ENCODE results near the gene IRF7.

IRF7 gene

DNA sequence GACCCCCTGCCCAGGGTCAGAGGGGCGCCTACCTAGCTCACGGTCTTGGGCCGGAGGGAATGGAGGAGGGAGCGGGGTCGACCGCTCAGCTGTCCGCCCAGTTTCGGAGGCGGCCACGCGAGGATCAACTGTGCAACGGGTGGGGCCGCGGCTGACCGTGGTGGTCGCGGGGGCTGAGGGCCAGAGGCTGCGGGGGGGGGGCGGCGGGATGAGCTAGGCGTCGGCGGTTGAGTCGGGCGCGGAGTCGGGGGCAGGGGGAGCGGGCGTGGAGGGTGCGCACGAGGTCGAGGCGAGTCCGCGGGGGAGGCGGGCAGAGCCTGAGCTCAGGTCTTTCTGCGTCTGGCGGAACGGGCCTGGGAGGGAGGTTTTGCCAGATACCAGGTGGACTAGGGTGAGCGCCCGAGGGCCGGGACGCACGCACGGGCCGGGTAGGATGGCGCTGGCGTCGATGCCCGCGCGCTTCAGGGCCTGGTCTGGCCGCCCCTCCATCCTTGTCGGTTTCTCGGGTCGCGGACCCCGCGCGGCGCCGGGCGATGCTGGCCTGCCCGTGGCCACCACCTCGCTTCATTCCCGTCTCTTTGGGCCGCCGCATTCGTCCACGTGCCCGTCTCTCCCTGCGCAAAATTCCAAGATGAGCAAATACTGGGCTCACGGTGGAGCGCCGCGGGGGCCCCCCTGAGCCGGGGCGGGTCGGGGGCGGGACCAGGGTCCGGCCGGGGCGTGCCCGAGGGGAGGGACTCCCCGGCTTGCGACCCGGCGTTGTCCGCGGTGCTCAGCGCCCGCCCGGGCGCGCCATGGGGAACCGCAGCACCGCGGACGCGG, 21.0 kb upstream of the IRF7 start, which contains the start of gene DRD4:
TSS of gene DRD4 (plus strand) at position 759 of the 822 bp plus-strand sequence. CDS start at position 795, 36 bp downstream.
- no peak for DNase-seq
- Mint-ChIP-seq H3K27ac (peak within 1 kb of the TSS; percentile 50), H3K4me1 (peaks cover 14% of the 10 kb centered on the region), H3K36me3 (peaks cover 6% of the 10 kb centered on the region), H3K9me3 (no peaks in the 10 kb centered on the region), H3K27me3 (peaks cover 69% of the 10 kb centered on the region), H3K4me3 (no peak within 1 kb of the TSS)
- CTCF ChIA-PET: no interaction called here

DNA sequence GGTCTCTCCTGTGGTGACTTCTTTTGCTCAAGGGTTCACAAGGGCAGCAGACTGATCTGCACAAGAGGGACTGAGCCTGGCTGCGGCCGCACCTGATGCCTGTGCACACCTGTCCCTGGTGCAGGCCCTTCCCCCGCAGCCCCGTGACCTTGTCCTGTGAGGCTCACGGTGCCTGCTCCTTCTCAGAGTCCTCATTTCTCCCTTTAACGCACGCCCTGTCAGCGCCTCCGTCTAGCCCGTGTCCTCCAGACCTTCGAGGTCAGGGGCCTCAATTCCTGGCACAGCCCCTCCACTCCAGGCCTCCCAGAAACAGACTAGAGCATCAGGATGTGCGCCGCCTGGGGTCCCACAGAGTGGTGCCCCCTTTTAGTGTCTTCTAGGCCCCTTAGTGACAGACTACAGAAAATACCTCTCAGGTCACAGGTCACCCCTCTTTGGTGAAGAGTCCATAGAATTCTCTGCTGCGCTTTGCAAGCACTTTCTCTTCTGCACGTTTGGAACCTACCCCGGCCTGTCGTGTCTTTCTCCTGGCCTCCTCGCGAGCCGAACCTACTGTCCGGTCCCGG, 20.3 kb upstream of the IRF7 start:
- no peak for DNase-seq
- no peak overlapping the region for H3K27ac Mint-ChIP-seq
- H3K36me3 Mint-ChIP-seq: peaks cover 6% of the 10 kb centered on the region
- no peak overlapping the region for H3K4me3 Mint-ChIP-seq
- H3K9me3 Mint-ChIP-seq: no peaks in the 10 kb centered on the region
- peaks cover 62% of the 10 kb centered on the region for H3K27me3 Mint-ChIP-seq
- peaks cover 14% of the 10 kb centered on the region for H3K4me1 Mint-ChIP-seq
- CTCF ChIA-PET: no interaction called here

DNA sequence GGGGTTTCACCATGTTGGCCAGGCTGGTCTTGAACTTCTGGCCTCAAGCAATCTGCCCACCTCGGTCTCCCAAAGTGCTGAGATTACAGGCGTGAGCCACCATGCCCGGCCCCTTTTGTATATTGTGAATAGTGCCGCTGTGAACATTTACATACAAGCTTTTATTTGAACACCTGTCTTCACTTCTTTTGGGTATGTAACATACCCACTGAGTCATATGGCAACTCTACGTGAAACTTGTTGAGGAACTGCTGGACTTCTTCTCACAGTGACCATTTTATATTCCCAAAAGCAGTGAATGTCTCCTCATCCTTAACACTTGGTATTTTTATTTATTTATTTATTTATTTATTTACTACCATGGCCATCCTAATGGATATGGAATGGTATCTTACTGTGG, 15.1 kb upstream of the IRF7 start:
- CTCF ChIA-PET: no interaction called here

DNA sequence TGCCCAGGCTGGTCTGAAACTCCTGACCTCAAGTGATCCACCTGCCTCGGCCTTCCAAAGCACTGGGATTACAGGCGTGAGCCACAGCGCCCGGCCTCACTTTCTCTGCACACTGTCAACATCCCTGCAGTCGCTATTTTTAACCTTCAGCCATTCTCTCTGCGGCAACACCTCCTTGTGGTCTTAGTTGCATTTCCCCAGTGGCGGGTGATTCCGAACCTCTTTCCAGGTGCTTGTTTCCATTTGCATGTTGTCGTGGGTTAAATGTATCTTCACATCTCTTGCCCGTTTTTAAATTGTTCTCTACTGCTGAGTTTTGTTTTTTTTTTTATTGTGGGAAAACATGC, 13.5 kb upstream of the IRF7 start:
- Mint-ChIP-seq H3K4me1 (peaks cover 20% of the 10 kb centered on the region), H3K4me3 (peak overlapping the region; percentile 22), H3K9me3 (no peaks in the 10 kb centered on the region), H3K27ac (peak overlapping the region; percentile 19), H3K36me3 (peaks cover 4% of the 10 kb centered on the region), H3K27me3 (peaks cover 45% of the 10 kb centered on the region)
- CTCF ChIA-PET: no interaction called here
- no peak for DNase-seq

More for the DNA sequence above, 15.1 kb upstream of the IRF7 start:
- Mint-ChIP-seq H3K27me3 (peaks cover 41% of the 10 kb centered on the region), H3K36me3 (peaks cover 4% of the 10 kb centered on the region), H3K4me3 (no peak overlapping the region), H3K4me1 (peaks cover 20% of the 10 kb centered on the region), H3K9me3 (no peaks in the 10 kb centered on the region), H3K27ac (no peak overlapping the region)
- DNase-seq: no peak

DNA sequence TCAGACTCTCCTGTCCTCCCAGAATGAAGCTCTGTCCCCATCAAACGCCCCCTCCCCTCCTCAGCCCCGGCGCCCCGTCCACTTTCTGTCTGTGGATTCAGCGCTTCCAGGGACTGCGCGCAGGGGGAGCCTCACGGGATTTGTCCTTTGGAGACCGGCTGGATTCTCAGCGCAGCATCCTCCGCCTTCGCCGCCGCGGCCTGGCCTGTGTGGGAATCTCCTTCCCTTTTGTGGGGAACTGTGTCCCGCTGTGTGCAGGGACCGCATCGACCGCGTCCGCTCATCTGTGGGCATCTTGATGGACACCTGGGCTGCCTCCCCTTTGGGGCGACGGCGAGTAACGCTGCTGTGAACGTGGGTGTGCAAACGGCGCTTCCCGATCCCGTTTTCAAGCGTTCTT, 12.3 kb upstream of the IRF7 start:
- H3K4me1 Mint-ChIP-seq: peaks cover 20% of the 10 kb centered on the region
- H3K36me3 Mint-ChIP-seq: peaks cover 4% of the 10 kb centered on the region
- no peak overlapping the region for H3K27ac Mint-ChIP-seq
- no peak for DNase-seq
- H3K27me3 Mint-ChIP-seq: peaks cover 50% of the 10 kb centered on the region
- no peaks in the 10 kb centered on the region for H3K9me3 Mint-ChIP-seq
- CTCF ChIA-PET: no interaction called here
- H3K4me3 Mint-ChIP-seq: no peak overlapping the region

DNA sequence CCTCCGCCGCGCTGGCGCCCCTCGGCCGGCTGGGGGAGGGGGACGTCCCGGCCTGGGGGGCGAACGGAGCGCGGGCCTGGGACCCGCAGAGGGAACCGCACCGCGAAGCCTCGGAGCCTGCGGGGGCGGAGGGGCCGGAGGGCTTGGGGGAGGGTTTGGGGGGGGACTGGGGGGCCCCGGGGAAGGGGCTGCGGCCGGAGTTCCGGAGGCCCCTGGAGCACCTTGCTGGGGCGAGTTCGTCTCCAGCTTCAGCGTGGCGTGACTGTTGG, 11.5 kb upstream of the IRF7 start:
- Mint-ChIP-seq H3K4me3 (no peak overlapping the region), H3K36me3 (peaks cover 4% of the 10 kb centered on the region), H3K4me1 (peaks cover 20% of the 10 kb centered on the region), H3K9me3 (no peaks in the 10 kb centered on the region), H3K27ac (no peak overlapping the region), H3K27me3 (peaks cover 50% of the 10 kb centered on the region)
- no peak for DNase-seq
- CTCF ChIA-PET: no interaction called here

DNA sequence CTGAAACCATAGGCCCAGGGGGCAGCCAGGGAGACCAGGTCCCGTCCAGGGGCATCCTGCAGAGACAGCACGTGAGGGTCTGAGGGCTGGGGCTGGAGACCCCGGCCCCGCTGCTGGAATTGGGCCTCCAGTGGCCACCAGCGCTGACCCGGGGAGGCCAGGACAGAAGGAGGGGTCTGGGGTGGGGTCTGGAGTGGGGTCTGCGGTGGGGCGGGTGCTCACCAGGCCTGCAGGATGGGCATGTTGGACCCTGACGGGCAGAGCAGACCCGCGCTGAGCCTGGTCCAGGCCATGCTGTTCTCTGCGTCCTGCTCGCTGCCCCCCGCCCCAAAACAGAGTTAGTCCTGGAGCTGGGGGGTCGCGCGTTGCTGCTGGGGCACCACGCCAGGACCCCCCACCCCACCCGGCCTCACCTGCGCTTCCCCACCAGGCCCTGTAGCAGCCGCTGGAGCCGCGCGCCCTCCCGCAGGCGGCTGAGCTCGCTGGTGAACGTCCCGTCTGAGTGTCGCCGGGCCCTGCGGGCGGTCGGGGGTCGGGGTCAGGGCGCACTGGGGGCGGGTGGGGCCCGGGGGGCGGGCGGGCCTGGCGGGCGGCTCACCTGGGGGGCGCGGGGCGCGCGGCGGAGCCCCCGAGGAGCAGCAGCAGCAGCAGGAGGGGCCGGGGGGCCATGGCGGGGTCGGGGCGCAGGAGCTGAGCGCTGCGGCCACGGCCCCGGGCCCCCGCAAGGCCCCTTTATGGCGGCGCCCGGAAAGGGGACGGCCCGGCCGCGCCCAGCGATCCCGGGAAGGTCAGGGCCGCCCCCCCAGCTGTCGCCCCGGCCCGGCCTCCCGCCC, 10.9 kb upstream of the IRF7 start, which contains the start of gene SCT:
TSS of gene SCT (minus strand) at position 707 of the 833 bp plus-strand sequence. CDS start at position 669, 38 bp downstream.
- no peak within 1 kb of the TSS for H3K4me3 Mint-ChIP-seq
- H3K36me3 Mint-ChIP-seq: peaks cover 4% of the 10 kb centered on the region
- H3K27ac Mint-ChIP-seq: no peak within 1 kb of the TSS
- H3K9me3 Mint-ChIP-seq: no peaks in the 10 kb centered on the region
- H3K4me1 Mint-ChIP-seq: peaks cover 20% of the 10 kb centered on the region
- CTCF ChIA-PET: no interaction called here
- H3K27me3 Mint-ChIP-seq: peaks cover 50% of the 10 kb centered on the region
- DNase-seq: no peak

DNA sequence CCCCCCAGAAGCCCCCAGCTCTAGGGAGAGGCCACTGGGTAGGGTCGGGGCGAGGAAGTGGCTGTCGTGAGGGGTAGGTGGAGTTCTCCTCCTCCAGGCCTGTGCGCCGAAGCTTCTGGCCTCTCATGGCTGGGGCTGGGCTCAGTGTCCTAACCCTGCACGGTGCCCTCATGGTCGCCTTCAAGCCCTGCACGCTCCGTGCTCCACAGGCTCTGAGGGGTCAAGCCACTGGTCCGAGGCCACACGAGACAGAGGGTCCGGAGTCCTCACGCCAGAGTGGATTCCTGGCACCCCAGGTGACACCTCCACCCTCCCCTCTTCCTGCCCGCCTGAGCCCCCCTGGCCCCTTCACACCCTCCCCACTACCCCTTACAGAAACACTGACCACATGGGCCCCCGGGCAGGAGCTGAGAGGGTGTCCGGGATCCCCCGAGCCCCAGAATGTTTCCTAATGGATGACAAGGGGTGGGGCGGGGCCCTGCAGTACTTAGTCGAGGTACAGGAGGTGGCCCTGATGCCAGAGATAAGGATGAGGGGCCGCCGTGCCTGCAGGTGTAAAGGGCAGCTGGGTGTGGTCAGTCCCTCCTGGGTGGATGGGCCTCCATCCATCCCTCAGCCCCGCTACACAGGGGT, 10.0 kb upstream of the IRF7 start:
- Mint-ChIP-seq H3K27me3 (peaks cover 50% of the 10 kb centered on the region), H3K9me3 (no peaks in the 10 kb centered on the region), H3K36me3 (peaks cover 4% of the 10 kb centered on the region), H3K27ac (no peak overlapping the region), H3K4me1 (peaks cover 20% of the 10 kb centered on the region), H3K4me3 (no peak overlapping the region)
- no peak for DNase-seq
- CTCF ChIA-PET: no interaction called here

DNA sequence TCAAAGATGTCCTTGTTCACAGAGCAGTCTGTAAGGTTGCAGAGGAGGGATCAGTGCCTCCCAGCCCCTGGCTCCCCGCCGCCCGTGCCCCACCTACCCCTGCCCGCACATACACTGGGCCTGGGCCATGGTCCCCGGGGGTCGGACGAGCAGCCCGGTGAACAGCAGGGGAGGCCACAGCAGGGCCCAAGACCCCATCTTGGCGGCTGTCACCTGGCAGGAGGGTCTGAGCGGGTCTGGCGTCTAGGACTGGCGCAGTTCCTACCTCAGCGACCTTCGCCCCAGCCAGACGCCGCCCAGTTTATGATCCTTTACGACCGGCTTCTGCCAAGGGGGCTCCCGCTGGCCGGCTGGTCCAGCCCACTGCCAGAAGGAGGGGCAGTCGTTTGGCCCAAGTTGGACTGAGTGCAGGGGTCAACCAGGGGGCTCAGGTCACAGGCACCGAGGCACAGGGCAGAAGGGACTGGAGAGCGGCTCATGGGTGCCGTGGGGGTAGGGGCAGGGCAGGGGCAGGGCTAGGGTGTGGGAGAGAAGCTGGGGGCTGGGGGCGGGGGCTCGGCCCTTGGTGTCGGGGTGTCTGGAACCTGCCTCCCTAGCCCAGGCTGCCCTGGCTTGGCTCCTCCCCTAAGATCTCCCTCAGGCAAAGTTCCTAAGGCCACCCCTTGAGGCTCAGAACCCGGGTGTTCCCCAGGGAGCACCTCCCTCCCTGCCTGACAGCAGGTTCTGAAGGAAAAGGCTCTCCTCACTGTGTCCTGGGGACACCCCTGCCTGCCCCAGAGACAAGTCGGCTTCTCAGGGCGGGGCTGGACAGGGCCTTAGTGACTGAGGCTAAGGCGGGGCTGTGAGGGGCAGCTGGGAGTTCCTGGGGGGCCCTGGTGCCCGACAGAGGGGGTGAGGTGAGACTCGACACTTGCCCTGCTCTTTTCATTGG, 9.2 kb upstream of the IRF7 start, which contains the start of gene CDHR5:
TSS of gene CDHR5 (minus strand) at position 251 of the 931 bp plus-strand sequence. CDS start at position 198, 53 bp downstream.
- DNase-seq: no peak
- Mint-ChIP-seq H3K36me3 (peaks cover 4% of the 10 kb centered on the region), H3K27ac (peak within 1 kb of the TSS; percentile 14), H3K4me1 (peaks cover 20% of the 10 kb centered on the region), H3K9me3 (no peaks in the 10 kb centered on the region), H3K27me3 (peaks cover 50% of the 10 kb centered on the region), H3K4me3 (no peak within 1 kb of the TSS)
- CTCF ChIA-PET: no interaction called here

DNA sequence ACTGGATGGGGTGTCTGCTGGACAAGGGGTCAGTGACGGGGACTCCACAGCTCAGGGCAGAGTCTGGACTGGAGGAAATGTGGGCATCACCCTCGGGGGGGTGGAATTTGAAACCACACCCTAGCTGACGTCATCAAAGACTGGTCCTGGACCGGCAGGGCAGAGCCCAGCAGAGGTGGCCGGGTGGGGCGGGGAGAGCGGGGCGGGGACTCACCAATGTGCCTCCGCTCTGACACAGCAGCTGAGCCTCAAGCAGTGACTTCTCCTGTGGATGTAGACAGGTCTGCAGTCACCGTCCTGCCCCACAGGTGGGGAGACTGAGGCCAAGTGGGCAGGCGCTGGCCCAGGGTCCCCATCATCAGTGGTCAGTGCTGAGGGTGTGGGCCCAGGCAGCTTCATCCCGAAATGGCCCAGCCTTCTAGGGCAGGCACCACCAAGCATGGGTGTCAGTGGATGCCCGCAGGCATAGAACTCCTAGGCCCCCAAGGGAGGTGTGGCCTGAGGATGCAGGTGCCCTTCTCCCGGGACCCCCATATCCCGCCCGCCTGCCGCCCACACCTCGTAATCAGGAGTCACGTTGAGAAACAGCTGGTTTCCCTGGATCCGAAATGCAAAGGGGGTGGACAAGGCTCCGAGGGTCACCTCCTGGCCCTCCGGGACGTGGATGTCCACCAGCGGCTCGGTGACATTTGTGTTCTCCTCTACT, 8.4 kb upstream of the IRF7 start:
- peaks cover 4% of the 10 kb centered on the region for H3K36me3 Mint-ChIP-seq

DNA sequence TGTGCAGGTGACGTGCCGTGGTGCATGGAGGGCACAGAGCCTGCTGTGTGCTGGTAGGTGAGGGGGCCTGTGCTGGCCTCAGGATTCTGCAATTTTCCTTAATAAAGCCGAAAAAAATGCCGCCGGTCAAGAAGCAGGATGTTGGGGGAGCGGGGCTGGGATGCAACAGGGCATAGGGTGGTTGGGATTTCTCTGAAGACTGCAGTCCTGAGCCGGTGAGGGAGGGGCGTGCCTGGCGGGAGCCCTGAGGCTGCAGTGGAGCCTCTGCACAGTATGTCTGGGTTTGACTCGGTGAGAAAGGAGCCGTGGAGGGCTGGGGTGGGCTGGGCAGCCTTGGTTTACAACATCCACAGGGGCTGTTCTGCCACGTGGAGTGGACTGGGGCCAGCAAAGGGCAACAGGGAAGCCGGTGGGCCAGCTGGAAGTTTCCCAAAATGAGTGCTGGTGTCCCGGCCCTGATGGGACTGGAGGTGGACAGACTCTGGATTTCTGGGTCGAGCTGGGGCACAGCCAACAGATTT, 7.7 kb upstream of the IRF7 start:
- peaks cover 41% of the 10 kb centered on the region for H3K27me3 Mint-ChIP-seq
- peaks cover 7% of the 10 kb centered on the region for H3K4me1 Mint-ChIP-seq
- CTCF ChIA-PET: no interaction called here
- no peak for DNase-seq
- peaks cover 2% of the 10 kb centered on the region for H3K36me3 Mint-ChIP-seq
- no peaks in the 10 kb centered on the region for H3K9me3 Mint-ChIP-seq
- no peak overlapping the region for H3K4me3 Mint-ChIP-seq
- peak overlapping the region; percentile 78 for H3K27ac Mint-ChIP-seq

More for the DNA sequence above, 8.4 kb upstream of the IRF7 start:
- peaks cover 49% of the 10 kb centered on the region for H3K27me3 Mint-ChIP-seq
- DNase-seq: no peak
- CTCF ChIA-PET: no interaction called here
- H3K4me1 Mint-ChIP-seq: peaks cover 14% of the 10 kb centered on the region
- peak overlapping the region; percentile 14 for H3K27ac Mint-ChIP-seq
- H3K9me3 Mint-ChIP-seq: no peaks in the 10 kb centered on the region
- H3K4me3 Mint-ChIP-seq: no peak overlapping the region

DNA sequence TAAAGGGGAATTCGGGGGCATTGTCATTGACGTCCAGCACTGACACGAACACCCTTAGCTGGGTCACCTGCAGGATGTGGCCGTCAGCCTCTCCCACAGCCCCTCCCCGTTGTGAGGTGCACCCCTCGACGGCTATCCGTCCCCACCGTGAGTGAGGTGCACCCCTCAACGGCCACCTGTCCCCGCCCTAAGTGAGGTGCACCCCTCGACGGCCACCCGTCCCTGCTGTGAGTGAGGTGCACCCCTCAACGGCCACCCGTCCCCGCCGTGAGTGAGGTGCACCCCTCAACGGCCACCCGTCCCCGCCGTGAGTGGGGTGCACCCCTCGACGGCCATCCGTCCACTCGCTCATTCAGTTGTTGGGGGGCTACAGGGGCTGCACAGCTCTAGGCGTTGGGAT, 6.1 kb upstream of the IRF7 start:
- H3K27ac Mint-ChIP-seq: no peak overlapping the region
- no peaks in the 10 kb centered on the region for H3K9me3 Mint-ChIP-seq
- no peak for DNase-seq
- no peak overlapping the region for H3K4me3 Mint-ChIP-seq
- no peaks in the 10 kb centered on the region for H3K4me1 Mint-ChIP-seq
- H3K36me3 Mint-ChIP-seq: no peaks in the 10 kb centered on the region
- H3K27me3 Mint-ChIP-seq: peaks cover 30% of the 10 kb centered on the region
- CTCF ChIA-PET: no interaction called here

All from activated naive CD4-positive, alpha-beta T cell treated with anti-CD3 and anti-CD28 coated beads, Interleukin-2, amount 10 ng/mL, durations not matched to agents 7 days and 5 days (primary cell).